HTERT RPE-1 (cell line): Measurements from ENCODE around the gene KIF26A.

Experiments
- in situ Hi-C: fragments of 300-500 bp; cut with MboI; formaldehyde crosslinking; loops from 4 replicates; pipeline ENCODE4 v1.14.3; 2020; ENCODE audit warnings: low sequenced_read_pairs

Gene KIF26A

DNA sequence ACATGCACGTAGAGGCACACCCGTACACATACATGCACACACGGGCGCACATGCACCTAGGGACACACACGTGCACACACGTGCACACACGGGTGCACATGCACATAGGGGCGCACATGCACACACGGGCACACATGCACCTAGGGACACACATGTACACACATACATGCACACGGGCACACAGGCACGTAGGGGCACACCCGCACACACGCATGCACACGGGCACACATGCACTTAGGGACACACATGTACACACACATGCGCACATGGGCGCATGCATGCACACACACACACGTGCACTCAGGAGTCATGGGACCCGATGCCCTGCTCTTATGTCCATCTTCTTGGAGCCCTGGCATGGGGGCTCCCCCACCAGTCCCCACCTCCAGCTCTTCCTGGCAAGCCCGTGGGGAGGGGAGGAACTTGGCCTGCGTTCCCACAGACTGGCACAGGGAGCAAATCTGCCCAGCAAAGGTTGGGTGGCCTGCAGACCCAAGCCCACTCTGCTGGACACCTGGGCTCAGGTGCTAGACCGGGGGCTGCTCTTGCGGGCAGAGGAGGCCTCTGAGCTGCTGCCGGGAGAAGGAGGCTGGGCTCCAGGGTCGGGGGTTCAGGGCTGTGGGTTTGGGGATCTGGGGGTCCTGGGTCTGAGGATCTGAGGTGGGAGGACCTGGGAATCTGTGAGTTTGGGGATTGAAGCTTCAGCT lies 51.4 kb downstream of the KIF26A start:
- in situ Hi-C loops, result no loop called here

DNA sequence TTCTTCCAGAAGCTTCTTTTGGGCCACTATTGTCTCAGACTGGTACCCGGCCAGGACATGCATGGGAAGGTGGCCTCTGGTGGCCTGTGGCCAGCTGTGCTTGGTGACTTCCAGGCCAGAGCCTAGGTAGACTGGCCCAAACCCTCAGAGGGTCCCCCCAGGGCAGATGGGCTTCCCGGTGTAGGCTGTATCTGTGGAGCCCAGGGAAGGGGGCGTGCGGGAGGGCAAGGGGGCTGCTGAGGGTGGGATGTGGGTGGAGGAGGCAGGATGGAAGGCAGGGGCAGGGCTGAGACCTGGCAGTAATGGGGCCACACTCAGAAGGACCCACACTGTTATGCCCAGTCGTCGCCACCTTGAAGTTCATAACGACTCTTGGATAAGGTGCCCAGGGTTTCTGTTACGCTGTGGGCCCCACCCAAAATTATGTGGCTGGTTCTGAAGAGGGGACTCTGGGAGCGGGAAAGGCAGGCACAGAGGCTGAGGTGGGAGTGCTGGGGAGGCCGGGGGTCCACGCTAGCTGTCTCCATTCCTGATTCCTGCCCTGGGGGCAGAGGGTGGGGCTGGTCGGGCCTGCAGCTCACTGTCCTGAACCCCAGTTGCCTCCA lies 52.1 kb downstream of the KIF26A start:
- in situ Hi-C loops, result no loop called here

DNA sequence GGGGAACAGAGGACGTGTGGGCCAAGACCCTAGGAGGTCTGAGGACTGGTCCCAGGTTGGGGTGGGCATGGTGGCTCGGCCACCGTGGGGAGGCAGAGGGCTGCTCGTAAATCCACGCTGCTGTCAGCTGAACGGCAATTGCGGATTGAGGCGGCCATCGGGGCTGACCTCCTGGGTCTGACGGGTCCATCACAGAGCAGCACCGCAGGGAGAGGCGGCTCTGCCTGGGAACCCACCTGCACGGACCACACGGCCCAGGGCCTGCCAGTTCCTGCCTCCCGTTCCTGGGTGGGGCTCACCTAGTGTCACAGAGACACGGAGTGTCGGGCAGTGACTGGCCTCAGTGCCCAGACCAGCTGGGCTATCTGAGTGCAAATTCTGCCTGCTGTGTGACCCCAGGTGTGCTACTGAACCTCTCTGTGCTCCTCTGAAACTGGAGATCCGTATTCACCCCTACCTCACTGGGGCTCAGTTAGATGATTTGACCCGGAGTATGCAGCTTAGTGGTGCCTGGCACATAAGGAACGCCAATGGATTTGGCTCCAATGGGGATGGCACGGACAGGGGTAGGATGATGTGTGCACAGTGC lies 53.1 kb downstream of the KIF26A start:
- in situ Hi-C loops, result no loop called here

DNA sequence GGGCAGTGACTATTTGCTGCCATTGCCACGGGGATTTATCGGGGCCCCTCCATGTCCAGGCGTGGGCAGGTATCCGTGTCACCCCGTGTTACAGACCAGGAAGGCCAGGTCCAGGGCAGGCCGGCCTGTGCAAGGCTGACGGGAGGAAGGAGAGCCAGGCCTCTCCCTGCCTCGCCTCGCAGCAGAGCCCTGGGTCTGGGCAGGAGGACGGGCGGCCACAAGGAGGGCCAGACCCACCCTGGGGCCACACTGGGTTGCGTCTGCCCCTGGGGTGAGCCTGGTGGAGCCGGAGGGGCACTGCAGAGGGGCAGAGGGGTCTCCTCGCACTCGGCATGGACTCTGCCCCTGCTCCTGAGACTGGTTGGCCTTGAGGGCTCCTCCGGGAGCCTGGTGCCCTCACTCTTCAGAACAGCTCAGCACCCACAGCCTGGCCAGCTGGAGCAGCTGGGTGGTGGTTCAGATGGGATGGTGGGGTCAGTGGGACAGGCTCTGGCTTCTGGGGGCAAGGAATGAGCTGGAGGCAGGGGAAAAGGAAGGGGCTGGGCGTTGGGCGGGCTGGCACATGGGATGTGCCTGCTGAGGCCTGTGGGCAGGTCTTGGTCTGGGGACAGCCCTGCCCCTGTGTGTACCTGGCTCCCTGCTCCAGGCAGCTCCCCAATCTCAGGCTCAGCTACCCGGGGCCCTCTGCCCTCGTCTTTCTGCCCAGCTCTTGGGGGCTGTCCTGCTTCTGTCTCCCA lies 53.9 kb downstream of the KIF26A start:
- in situ Hi-C loops, result no loop called here

DNA sequence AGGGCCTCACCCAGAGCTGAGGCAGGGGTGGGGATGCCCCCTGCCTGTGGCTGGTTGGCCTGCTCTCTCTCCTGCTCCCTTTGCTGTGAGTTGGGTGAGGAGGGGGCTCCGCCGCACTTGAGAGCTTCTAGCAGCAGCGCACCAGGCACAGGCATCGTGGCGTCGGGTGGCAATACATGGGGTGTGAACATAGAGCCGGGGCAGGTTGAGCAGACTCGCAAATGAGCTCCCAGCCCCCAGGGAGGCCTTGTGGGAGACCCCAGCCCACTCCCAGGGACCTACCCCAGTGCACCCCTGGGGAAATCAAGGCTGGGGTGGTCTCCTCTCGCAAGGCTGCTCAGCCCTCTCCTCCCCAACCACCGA lies 54.5 kb downstream of the KIF26A start:
- in situ Hi-C loops, result no loop called here

DNA sequence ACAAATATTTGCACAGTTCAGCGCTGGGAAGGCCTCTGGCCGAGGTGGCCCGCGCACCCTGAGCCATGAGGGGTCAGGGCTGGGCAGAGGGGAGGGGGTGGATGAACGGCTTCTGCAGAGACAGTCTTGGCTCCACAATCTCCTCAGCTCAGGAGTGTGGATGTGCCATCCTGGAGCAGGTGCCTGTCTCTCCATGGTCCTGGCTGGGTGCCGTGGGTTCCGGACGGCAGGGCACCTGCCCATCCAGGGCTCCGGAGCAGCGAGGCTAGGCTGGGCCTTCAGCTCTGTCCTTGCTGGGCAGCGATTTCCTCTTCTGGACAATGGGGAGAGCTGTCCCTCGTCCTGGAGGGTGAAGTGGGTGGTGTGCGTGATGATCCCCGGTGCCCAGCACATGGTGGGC lies 55.6 kb downstream of the KIF26A start:
- in situ Hi-C loops, result no loop called here

DNA sequence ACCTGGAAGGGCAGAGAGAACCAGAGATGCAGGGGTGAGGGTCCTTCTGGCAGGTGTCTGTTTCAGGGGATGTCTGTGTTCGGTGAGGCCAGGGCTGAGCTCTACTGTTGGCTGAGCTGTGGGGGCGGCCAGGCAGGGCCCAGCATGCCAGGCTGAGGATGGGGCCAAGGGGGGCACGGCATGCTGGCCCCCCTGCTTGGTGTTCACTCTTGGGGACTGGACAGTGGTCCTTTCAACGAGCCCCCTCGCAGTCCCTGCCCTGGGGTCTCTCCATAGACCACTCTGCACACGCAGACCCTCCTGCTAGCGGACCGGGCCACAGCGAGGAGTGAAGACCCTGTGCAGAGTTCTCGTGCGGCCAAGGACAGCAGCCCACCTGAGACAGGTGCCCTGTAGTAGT lies 56.3 kb downstream of the KIF26A start:
- in situ Hi-C loops, result no loop called here

DNA sequence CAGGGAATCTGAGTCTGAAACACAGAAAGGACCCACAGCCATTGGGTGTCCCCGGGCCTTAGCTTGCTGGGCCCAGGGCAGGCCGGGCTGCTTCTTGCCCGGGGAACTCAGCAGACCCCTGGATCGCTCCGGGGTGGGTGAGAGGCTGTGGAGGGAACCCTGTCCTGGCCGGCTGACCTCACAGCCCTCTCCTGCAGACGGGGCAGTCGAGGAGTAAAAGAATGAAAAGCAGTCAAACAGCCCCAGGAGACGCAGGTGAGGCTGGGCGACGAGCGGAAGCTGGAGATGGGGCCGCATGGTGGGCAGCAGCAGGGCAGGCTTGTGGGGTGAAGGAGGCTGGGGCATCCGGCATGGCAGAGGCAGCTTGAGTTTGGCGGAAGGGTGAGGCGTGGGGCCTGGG lies 57.0 kb downstream of the KIF26A start:
- in situ Hi-C loops, result no loop called here

DNA sequence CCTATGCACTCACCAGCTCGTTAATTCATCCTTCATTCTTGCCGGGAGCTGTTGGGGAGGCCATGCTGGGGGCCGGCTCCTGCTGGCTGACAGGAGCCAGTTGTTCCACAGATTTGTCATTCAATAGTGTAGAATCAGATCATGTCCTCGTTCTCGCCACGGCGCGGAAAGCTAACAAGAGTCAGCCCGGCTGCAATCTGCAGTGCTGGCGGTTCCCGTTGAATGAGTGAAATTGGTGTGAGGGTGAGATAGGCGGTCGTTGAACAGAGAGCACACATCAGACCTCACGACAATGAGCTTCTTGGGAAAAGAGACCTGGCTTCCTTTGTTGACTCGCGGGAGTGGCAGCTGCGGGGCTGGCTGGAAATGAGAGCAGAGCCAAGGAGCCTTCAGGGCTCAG lies 57.5 kb downstream of the KIF26A start:
- in situ Hi-C loops, result no loop called here

DNA sequence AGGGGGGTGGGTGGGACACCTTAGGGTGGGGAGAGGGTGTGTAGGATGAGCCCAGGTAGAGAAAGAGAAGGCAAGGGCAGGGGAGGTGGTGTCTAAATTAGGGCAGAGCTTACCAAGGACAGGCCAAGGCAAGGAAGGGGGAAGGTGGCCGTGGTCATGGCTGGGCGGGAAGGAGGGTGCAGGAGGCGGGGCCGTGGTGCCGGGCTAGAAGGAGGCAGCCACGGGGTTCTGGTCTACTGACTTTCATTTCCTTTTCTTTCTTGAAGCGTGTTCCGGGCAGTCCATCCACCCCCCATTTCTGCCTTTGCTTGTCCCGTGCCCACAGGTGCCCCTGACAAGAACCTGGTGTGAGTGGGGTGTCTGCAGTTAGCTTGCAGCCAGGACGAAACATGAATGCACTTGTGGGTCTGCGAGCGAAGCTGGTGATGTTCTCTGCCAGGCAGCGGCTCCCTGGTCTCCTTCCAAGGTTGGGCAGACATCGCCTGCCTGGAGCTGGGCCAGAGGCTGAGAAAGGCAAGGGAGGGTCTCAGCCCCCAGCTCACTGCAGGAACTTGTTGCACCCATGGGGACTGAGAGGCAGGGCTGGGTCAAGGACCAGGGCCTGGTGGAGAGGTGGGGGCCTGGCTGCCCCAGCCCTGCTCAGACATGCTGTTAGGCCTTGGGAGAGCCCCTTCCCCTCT lies 58.2 kb downstream of the KIF26A start:
- in situ Hi-C loops, result no loop called here

DNA sequence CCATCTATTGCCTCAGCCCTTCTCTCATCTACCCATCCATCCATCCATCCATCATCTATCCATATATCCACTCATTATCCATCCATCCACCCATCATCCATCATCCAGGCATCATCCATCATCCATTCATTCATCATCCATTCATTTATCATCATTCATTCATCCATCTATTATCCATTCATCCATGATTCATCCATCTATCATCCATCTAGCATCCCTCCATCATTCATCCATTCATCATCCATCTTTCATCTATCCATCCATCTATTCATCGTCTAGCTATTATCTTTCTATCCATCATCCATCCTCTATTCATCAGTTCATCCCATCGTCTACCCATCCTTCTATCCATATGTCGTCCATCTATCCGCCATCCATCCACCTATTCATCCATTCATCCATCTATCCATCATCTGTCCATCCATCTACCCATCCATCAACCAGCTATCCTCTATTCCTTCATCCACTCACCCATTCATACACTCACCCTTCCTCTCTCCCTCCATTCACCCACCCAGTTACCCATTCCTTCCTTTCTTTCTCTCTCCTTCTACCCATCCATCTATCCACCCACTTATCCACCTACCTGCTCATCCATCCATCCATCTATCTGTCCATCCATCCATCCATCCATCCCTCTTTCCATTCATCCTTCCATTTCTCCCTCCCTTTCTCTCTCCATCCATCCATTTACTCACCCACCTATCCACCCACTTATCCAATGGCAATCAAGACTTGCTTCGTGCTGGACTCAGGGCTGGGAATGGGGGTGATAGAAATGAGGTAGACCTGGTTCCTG lies 59.3 kb downstream of the KIF26A start:
- in situ Hi-C loops, result no loop called here

DNA sequence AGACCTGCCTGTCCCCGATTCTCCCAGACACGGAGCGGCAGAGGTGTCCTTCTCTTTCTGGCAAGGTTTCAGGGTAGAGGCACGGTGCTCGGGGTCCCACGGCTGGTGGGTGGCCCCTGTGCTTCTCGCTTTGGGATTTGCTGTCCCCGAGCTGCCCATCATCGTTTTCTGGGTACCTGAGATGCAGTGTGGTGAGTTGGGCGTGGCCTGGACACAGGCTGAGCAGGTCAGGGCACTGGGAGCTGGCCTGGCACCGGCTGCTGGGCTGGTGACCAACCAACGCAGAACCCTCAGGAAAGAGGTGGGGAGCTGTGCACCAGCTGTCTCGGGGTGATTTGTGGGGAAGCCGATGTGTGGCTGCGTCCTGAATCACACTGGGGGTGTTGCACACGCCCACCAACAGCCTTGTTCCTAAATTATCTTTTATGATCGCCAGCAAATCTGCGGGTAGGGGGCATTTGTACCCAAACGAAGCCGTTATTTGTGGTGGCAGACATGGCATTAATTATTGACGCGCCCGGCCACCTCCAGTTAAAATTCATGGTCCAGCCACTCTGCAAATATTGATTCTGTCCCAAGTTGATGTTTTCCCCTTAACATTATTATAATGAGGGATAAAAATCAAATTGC lies 61.0 kb downstream of the KIF26A start:
- in situ Hi-C loops, result no loop called here

DNA sequence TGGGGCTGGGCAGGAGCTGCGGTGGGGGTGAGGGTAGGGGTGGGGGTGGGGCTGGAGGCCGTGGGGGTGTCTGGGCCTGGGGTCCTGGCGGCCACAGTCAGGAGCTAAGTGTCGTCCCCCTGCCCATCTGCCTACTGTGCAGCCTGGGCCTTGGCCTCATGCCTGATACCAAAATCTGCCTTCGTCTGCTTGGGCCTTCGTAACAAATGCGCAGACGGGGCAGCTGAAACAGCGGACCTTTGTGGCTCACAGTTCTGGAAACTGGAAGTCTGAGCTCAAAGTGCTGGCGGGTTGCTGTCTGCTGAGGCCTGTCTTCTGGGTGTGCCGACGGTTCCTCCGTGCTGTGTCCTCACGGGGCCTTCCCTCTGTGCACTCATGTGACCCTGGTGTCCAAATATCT lies 61.7 kb downstream of the KIF26A start:
- in situ Hi-C loops, result no loop called here

DNA sequence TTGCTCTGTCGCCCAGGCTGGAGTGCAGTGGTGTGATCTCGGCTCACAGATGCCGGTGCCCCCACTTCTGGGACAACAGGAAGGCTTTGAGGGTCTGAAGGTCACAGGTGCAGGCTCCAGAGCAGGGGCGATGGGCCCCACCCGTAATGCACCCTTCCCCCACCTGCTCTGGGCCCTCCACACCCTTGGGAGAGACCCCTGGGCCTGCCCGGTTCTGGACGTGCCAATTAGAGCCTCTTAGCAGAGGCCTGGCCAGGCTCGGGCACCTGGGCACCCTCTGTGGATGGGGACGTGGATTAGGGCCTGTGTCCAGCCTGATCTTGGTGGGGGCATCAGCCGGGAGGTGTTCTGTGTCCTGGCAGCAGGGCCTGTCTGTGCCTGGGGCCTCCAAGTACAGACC lies 62.2 kb downstream of the KIF26A start:
- in situ Hi-C loops, result no loop called here

DNA sequence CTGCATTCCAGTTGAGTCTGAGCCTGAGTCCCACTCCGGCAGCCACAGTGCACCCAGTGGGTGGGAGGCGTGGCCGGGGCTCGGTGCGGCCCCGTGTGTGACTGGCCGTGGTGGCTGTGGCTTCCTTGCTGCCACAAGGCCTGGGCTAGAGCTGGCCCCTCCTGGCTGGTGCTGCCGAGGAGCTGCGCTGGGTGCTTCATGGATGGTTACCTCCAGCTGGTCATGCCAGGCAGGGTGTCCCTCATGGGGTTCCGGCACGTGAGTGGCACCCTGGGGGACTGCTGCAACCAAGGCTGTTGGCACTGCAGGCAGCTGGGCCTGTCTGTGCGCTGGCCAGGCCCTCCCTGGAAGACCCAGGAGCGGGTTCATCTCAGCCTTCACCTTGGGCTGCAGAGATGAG lies 62.7 kb downstream of the KIF26A start:
- in situ Hi-C loops, result no loop called here

DNA sequence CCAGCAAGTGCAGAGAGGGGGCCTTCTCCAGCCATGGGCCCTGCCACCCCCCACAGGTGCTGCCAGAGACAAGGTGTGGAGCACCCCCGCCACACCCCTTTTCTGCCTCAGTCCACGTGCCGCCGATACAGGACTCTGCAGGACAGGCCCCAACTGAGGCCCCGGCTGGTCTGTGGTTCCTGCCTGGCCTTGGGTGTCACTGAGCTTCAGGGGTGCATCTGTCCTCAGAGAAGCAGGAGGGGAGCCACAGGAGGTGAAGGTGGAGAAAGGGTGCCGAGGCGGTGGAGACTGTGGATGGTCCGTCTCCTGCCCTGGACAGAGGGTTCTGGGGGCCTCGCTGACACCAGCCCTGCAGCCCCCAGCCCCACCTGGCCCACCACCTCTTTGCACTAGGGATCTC lies 63.1 kb downstream of the KIF26A start:
- in situ Hi-C loops, result no loop called here

DNA sequence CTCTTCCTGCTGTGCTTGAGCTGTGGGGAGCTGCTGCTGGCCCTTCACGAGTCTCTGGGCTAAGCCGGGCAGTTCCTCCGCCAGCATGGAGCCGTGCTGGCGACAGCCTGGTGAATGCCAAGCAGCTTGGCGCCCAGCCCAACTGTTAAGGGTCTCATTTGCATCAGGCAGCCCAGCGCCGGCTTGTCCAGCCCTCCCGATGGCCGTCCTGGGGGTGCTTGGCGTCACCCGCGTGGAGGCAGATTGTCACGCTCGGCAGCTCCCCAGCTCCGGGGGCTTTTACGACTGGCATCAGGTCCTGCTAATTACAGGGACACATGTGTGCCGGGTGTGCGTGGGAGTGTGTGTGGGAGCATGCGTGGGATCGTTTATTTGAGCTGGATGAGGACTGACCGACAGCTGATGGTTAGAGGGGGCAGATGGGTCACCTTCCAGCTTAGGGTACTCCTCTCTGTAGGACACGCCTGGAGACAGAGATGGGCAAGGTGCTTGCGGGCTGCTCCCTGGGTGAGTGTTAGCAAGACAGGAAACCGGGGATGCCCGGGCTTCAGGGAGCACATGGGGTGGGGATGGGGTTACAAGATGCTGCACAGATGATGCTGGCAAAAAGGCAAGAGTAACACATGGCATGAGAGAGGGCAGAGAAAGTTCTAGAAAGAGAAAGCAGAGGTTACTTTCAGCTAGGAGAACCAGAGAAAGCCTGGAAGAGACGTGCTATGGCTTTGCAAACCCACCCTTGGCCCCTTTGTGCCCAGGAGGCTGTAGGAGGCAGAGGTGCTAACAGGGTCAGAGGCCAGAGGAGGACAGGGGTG lies 64.1 kb downstream of the KIF26A start:
- in situ Hi-C loops, result no loop called here

DNA sequence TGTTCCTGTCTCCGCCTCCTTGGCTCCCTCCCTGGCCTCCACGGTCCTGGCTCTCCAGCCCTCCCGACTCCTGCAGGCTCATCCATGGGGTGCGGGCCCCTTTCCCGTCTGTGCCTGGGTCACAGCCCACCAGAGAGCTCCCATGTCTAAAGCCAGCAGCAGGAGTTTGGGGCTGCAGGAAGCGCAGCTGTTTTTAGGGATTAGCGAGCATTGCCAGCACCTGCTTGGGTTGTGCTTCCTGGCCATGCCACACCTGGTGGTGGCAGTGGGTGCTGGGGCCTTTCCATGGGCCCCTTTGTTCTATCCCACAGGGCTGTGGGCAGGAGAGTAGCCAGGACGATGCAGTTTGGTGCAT lies 64.7 kb downstream of the KIF26A start:
- in situ Hi-C loops, result no loop called here

DNA sequence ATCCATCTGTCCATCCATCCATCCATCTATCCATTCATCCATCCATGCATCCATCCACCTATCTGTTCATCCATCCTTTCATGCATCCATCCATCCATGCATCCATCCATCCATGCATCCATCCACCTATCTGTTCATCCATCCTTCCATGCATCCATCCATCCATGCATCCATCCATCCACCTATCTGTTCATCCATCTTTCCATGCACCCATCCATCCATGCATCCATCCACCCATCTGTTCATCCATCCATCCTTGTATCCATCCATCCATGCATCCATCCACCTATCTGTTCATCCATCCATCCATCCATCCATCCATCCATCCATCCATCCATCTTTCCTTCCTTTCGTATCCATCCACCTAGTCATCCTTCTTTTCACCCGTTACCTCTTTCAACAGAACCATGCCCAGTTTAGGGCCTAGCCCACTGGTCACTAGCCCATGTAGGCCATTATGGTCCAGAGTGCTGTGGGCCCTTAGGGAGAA lies 66.3 kb downstream of the KIF26A start:
- in situ Hi-C loops, result no loop called here
